Spleen (tissue), 11 donors: Measurements from ENCODE around the gene NBAS. TPM values are rescaled to one million over a fixed set of nuclear protein-coding genes. Genes with fewer than 3 reads are reported as not detected.

Experiments
- DNase-seq: peaks from one replicate; pipeline ENCODE4 v3.0.0-alpha.2; 2020
- H3K27ac ChIP-seq, 8 donors: fragments of 200-600 bp; sonication (generic) in 7 of 8; 1 replicate in 4 of 8; 2 replicates in 4 of 8; pipeline versions ENCODE4 v1.5.0 to v1.8.0; 2016 to 2021; ENCODE audit warnings: inconsistent platforms in 4 of 8, mild to moderate bottlenecking in 4 of 8, moderate library complexity in 1 of 8
- H3K27me3 ChIP-seq, 7 donors: fragments of 200-600 bp; sonication (generic) in 6 of 7; replicated peaks in 1 of 7; 1 replicate in 4 of 7; 2 replicates in 3 of 7; pipeline versions ENCODE4 v1.5.0 to v1.8.0; 2016 to 2021; ENCODE audit warnings: inconsistent platforms in 3 of 7, mild to moderate bottlenecking in 1 of 7
- H3K36me3 ChIP-seq, 6 donors: fragments of 200-600 bp; sonication (generic) in 5 of 6; 1 replicate in 4 of 6; 2 replicates in 2 of 6; pipeline versions ENCODE4 v1.5.0 to v1.8.0; 2016 to 2021; ENCODE audit warnings: inconsistent platforms in 2 of 6
- H3K4me1 ChIP-seq, 6 donors: fragments of 200-600 bp; sonication (generic) in 5 of 6; 1 replicate in 3 of 6; 2 replicates in 3 of 6; pipeline versions ENCODE4 v1.5.0 to v1.8.0; 2016 to 2021; ENCODE audit warnings: inconsistent platforms in 3 of 6
- H3K4me3 ChIP-seq, 8 donors: fragments of 200-600 bp; sonication (generic) in 7 of 8; 1 replicate in 4 of 8; 2 replicates in 4 of 8; pipeline versions ENCODE4 v1.5.0 to v1.8.0; 2016 to 2021; ENCODE audit warnings: inconsistent platforms in 4 of 8, mild to moderate bottlenecking in 4 of 8, moderate library complexity in 2 of 8
- H3K9me3 ChIP-seq, 8 donors: fragments of 200-600 bp; sonication (generic) in 7 of 8; 1 replicate in 4 of 8; 2 replicates in 4 of 8; pipeline versions ENCODE4 v1.5.0 to v1.8.0; 2016 to 2021; ENCODE audit warnings: inconsistent platforms in 4 of 8
- CTCF ChIP-seq, 11 experiments: fragments of 200-600 bp in 7 of 11; fragments of 450-650 bp in 4 of 11; sonication (generic) in 4 of 11; IDR thresholded peaks in 8 of 11; conservative IDR thresholded peaks in 3 of 11; 1 replicate in 7 of 11; 2 replicates in 4 of 11; pipeline versions ENCODE4 v1.4.0 to v1.8.0; 2016 to 2021; ENCODE audit warnings: antibody characterized with exemption in 11 of 11, inconsistent platforms in 4 of 11, mild to moderate bottlenecking in 1 of 11
- POLR2A ChIP-seq, 3 donors: fragments of 450-650 bp; IDR thresholded peaks; one replicate each; pipeline ENCODE4 v1.5.1; 2017; ENCODE audit warnings: antibody characterized with exemption in 3 of 3, mild to moderate bottlenecking in 1 of 3
- POLR2AphosphoS5 ChIP-seq, 3 donors: sonication (generic); formaldehyde crosslinking; IDR thresholded peaks; one replicate each; pipeline ENCODE4 v1.5.1; 2017; ENCODE audit warnings: antibody characterized with exemption in 3 of 3
- WGBS, 5 donors: extraction: QIAGEN DNeasy Blood & Tissue Kit in 3 of 5; methylation state at CpG; one replicate each; pipeline versions ENCODE4 v1.1.5 to v1.1.7; 2013 to 2018; 5-methylcytosine and 5-hydroxymethylcytosine counted together
- intact Hi-C: fragments of 100-400 bp; cut with DNase I; formaldehyde crosslinking; loops from one replicate; pipeline ENCODE4 v1.15.0; 2023; ENCODE audit warnings: low total_unique reads
- polyA plus RNA-seq, 3 donors: library from polyadenylated mRNA; stranded (reverse); fragments of 200-250 nt; gene quantifications; one replicate each; pipeline ENCODE4 v1.2.1, GENCODE V29; 2013
- total RNA-seq, 7 donors: library from RNA; depleted of rRNA in 3 of 7; stranded (reverse); fragments of >200 nt in 3 of 7; fragmentation: NEBNext Ultra II Directional in 4 of 7; extraction: Animal tissue kit (Norgen Biotek cat#: 25700) in 4 of 7; gene quantifications; one replicate each; pipeline versions ENCODE4 v1.1.0 to v1.2.1, GENCODE V29; 2016 to 2021
- donor health status: healthy with polysubstance abuse.
- donor health status: DM: no; HTN: no; CAD: no; lungs with moderate emphysema.
- donor health status: DM: no; HTN: no; CAD: no.
- donor health status: Bipolar disorder and iron deficiency.
- donor health status: healthy.
- donor health status: DM: no; HTN: no; CAD: no.
- donor health status: DM: yes; HTN: yes; CAD: no.

NBAS gene
- total and polyA plus RNA-seq, 10 donors: 21.1 to 49.0 (median 40.9) TPM

DNA sequence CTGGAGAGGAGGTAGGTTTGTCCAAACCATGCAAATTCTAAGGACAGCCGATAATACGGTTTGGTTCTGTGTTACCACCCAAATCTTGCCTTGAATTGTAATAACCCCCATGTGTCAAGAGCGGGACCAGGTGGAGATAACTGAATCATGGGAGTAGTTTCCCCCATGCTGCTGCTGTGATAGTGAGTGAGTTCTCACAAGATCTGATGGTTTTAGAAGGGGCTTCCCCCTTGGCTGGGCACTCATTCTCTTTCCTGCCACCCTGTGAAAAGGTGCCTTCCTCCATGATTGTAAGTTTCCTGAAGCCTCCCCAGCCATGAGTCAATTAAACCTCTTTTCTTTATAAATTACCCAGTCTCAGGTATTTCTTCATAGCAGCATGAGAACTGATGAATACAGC is 295.2 kb downstream of the NBAS start:
- no peaks in the 10 kb centered on the region for H3K9me3 ChIP-seq
- H3K36me3 ChIP-seq: peaks cover 0 to 58% (median 6%) of the 10 kb centered on the region in 6 donors
- intact Hi-C loops: no loop called here
- WGBS, 5 donors: 60 to 90% (median 85%) methylated on average over 3 of the region's 3 CpGs
- H3K27ac ChIP-seq: no peak overlapping the region
- H3K27me3 ChIP-seq: no peaks in the 10 kb centered on the region
- H3K4me3 ChIP-seq: no peak overlapping the region
- TF ChIP-seq POLR2AphosphoS5 (IDR thresholded peaks at IDR 0.05) (no peak), POLR2A (IDR thresholded peaks at IDR 0.05) (no peak), CTCF (IDR thresholded peaks at IDR 0.05 in 8 of 11, conservative IDR thresholded peaks at IDR 0.05 in 3 of 11) (no peak)
- DNase-seq: no peak
- no peaks in the 10 kb centered on the region for H3K4me1 ChIP-seq

DNA sequence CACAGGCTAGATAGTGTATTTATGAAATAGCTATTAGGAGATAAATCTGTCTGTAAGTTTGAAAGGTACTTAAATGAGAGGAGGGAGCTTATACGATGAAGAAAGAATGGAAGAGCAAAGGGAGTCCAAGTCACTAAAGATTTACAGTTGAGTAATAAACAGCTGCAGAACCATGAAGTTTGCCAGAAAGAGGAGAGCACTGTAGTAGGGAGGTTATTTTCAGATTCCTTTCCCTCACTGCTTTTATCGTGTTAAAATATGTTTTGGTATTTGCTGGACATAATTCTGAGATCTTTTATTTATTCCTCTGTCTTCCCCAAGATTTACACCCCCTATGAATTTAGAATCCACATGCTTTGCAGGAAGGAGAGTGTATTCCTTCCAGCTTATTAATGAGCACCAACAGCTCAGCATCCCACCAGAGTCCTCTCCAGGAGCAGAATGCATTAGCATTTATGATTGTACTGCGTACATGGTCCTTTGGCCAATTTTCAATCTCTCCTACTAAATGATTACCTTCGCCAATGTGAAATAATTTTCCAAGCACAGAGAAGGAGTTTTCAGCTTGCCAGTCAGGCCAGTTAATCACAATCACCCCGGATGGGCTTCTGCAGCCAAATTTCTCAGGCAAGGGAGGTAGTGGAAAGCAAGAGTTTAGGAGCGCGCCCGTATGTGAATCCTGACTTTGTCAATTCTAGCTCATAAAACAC is 297.0 kb downstream of the NBAS start:
- H3K4me1 ChIP-seq: no peaks in the 10 kb centered on the region
- H3K9me3 ChIP-seq: peaks cover 0 to 14% (median 7%) of the 10 kb centered on the region in 8 donors
- peaks cover 0 to 68% (median 9%) of the 10 kb centered on the region in 6 donors for H3K36me3 ChIP-seq
- no peak overlapping the region for H3K4me3 ChIP-seq
- H3K27ac ChIP-seq: no peak overlapping the region
- no peaks in the 10 kb centered on the region for H3K27me3 ChIP-seq
- no peak for TF ChIP-seq POLR2A (IDR thresholded peaks at IDR 0.05)
- 89 to 96% (median 95%) methylated on average over 8 of the region's 8 CpGs for WGBS, 5 donors
- intact Hi-C loops: no loop called here
- no peak for DNase-seq

DNA sequence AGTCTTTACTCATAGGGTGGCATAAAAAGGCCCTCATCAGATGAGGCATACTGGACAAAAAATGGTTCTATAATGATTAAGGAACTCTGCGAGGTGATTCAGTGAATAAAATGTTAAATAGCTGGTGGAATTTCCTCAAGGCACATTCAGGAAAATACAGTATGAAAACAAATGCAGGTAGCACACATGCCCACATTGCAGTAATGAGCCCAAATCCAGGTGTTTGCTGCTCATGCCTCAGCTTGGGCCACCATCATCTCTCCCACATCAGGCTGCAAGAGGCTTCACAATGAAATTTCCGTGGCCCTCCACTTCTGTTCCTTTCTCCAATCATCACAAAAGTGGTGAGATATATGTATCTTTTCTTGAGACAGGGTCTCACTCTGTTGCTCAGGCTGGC is 298.3 kb downstream of the NBAS start:
- Histone ChIP-seq H3K36me3 (peaks cover 0 to 66% (median 7%) of the 10 kb centered on the region in 6 donors), H3K4me3 (no peak overlapping the region), H3K9me3 (peaks cover 0 to 28% (median 20%) of the 10 kb centered on the region in 8 donors), H3K27ac (no peak overlapping the region), H3K4me1 (no peaks in the 10 kb centered on the region), H3K27me3 (no peaks in the 10 kb centered on the region)
- 92 to 99% (median 97%) methylated on average over 2 of the region's 2 CpGs for WGBS, 5 donors
- intact Hi-C loops: no loop called here
- no peak for DNase-seq
- no peak for TF ChIP-seq POLR2AphosphoS5 (IDR thresholded peaks at IDR 0.05)
- TF ChIP-seq CTCF (IDR thresholded peaks at IDR 0.05 in 8 of 11, conservative IDR thresholded peaks at IDR 0.05 in 3 of 11): no peak
- TF ChIP-seq POLR2A (IDR thresholded peaks at IDR 0.05): no peak

- Histone ChIP-seq H3K36me3 (peaks cover 0 to 71% (median 7%) of the 10 kb centered on the region in 6 donors), H3K9me3 (peaks cover 0 to 30% (median 22%) of the 10 kb centered on the region in 8 donors), H3K4me1 (no peaks in the 10 kb centered on the region), H3K4me3 (no peak overlapping the region), H3K27me3 (no peaks in the 10 kb centered on the region), H3K27ac (no peak overlapping the region)
- WGBS, 5 donors: 90 to 100% (median 95%) methylated on average over 2 of the region's 2 CpGs
- no peak for TF ChIP-seq POLR2A (IDR thresholded peaks at IDR 0.05)
- no peak for TF ChIP-seq CTCF (IDR thresholded peaks at IDR 0.05 in 8 of 11, conservative IDR thresholded peaks at IDR 0.05 in 3 of 11)
- no peak for TF ChIP-seq POLR2AphosphoS5 (IDR thresholded peaks at IDR 0.05)
- intact Hi-C loops: no loop called here
- DNase-seq: no peak
These were observed 300.3 kb downstream of the NBAS start for GRCh38 chr2:15260835-15261234.
